HG03460 (cell line): ENCODE data around the gene ENTHD1.

ENCODE experiments used
- ATAC-seq: cut with Tn5 transposase; IDR thresholded peaks from one replicate; pipeline ENCODE4 v1.9.1; 2021; ENCODE audit not compliant: unreplicated experiment

Gene ENTHD1

GRCh38 chr22:39800790-39801520 lies 92.6 kb downstream of the ENTHD1 start:
- no peak for ATAC-seq

- no peak for ATAC-seq
These were observed 95.9 kb downstream of the ENTHD1 start for GRCh38 chr22:39797528-39798147.

DNA sequence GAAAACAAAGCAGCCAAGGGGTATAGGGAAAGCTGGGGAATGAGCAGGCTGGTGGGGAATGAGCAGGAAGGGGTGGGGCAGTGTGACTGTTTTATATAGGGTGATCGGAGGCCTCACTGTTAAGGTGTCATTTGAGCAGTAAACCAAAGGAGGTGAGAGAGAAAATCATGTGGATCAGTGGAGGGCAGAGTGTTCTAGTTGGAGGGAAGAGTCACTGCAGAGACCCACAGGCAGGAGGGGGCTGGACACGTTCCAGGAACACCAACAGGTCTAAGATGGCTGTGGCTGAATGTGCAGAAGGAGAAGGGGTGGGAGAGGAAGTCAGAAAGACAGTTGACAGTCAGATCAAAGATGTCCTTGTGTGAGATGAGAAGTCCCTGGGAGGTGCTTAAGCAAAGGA lies 103.8 kb downstream of the ENTHD1 start:
- no peak for ATAC-seq

- no peak for ATAC-seq
These were observed 108.3 kb downstream of the ENTHD1 start for GRCh38 chr22:39785232-39785631.

DNA sequence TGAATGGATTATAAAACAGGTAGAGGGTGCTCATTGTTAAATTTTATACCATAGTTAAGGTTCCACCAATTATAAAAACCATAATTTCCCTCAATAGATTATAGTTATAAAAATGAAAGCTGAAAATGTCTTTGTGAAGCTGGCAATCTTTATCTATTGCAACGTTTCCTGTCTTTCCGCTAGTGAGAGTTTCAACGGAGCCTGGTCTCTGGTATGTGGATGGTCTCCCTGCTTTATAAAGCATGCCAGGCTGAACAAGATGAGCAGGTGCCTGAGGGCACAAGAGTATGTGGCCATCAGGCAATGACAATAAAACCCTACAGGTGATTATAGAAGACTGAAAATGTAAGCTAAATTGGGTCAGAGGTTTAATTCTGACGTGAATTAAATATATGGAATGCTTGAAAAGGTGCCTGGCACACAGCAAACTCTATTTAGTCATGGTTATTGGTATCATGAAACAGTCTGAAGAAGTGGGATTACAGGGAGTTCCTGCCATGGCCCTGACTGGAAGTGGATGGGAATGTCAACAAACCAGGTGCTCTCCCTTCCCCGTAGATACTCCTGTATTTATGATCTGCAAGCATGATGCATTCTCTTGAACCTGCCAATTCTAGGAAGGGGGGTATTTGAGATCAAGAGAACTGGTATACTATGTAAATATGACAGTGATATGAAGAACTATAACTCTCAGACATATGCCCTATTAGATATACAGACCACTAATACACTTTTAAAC lies 115.7 kb downstream of the ENTHD1 start:
- ATAC-seq: no peak

DNA sequence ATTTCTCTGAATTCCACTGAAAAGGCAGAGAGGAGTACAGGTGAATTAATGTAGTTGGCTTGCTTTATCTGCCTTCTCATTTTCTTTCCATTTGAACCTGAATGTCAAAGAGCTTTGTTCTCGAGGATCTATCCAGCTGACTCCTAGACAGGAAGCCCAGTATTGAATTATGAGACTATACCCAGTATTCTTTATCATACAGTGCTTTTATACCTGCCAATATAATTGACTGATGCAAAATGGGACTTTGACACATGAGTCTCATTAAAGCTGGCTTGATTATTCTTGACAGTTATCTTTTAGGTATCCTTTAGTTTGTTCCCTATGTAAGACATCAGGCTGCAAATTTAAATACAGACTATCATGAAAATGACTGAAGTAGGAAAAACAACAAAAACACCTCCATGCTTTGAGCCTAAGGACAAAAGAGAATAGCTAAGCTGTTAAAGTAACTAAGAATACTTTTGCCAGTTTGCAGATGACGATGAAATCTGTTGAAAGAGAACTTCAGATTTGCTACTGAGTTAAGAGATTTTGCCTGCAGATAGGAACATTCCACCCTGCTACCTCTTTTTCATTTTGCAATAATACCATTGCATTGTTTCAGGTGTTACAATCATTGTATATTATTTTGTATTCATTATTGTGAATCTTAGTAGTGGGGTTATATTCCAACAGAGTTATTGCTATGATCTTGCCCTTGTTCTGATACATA lies 117.1 kb downstream of the ENTHD1 start:
- ATAC-seq: no peak

DNA sequence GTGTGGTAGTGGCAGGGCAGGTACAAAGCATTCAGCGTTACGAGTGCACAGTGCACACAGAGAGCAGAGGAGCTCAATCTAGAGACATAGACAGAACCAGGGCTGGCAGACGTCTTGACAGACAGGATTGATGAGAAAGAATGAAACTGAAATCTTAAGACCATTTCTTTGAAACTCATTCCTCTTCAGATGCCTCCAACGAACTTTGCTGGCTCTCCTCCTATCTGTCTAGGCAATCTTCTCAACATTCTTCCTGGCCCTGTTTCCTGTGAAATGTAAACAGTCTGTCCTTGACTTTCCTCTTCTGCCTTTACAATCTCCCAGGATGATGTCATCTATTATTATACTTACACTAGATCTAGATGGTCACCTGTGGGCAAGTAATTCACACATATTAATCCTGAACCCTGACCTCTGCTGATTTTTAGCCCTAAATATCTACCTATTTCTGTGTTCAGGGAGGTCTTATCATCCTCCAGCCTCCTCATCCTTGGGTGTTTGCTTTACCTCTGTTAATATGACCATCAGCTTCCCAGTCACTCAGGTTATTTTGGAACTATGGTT lies 119.5 kb downstream of the ENTHD1 start:
- ATAC-seq: peak; percentile 74

DNA sequence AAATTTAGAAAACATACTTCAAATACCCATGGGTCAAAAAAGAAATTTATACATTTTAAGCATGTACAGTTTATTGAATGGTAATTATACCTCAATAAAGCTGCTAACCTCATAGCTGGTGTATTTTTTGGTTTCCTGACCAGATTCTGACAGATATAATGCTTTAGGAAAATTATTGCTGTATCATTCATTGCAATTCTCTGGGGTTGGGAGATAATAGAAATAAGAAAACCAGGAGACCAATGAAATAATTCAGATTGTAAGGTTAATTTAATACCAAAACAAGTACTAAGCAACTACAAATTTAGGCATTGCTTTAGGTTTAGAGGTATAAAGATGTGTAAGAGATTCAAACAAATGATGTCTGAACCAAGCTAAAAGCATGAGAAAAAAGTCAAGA lies 120.1 kb downstream of the ENTHD1 start:
- ATAC-seq: no peak

DNA sequence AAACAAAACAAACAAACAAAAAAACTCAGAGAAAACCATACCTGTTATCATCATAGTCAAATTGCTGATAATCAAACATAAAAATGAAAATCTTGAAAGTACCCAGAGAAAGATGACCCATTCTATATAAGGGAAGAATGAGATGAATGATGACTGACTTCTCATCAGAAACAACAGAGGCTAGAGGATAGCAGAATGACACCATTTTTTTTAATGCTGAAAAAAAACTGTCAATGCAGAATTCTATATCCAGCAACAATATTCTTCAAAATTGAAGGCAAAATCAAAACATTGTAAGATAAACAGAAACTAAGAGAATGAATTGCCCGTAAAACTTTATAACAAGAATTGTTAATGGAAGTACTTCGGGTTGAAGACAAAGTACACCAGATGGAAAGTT lies 122.1 kb downstream of the ENTHD1 start:
- no peak for ATAC-seq

GRCh38 chr22:39765661-39766060 lies 127.9 kb downstream of the ENTHD1 start:
- no peak for ATAC-seq

GRCh38 chr22:39765046-39765445 lies 128.5 kb downstream of the ENTHD1 start:
- ATAC-seq: no peak

GRCh38 chr22:39763276-39763675 lies 130.3 kb downstream of the ENTHD1 start:
- ATAC-seq: no peak

- ATAC-seq: no peak
These were observed 142.8 kb downstream of the ENTHD1 start for GRCh38 chr22:39750759-39751158.

- ATAC-seq: no peak
These were observed 144.7 kb downstream of the ENTHD1 start for GRCh38 chr22:39748877-39749276.

DNA sequence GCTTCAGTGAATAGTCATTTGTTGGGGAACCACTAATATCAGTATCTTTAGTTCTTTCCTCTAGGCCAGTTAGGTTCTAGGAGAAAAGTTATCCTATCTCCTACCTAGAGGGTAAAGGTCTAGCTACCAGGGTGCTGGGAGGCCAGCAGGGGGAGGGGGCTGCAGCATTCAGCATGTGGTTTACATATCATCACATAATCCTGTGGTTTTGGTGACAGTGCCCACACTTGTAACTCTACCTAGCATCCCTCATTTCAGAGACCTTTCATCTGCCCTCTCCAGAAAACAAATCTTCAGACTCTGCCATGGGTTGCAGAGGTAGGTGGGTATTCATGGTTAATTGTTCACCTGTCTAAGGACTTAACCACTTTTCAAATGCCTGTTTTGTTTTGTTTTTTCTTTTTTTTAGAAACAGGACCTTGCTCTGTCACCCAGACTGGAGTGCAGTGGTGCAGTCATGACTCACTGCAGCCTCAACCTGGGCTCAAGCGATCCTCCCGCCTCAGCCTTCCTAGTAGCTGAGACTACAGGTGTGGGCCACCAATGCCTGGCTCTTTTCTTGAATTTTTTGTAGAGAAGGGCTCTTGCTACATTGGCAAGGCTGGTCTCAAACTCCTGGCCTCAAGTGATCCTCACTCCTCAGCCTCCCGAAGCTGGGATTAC lies 146.8 kb downstream of the ENTHD1 start:
- ATAC-seq: no peak

GRCh38 chr22:39745789-39746188 lies 147.8 kb downstream of the ENTHD1 start:
- no peak for ATAC-seq

- ATAC-seq: no peak
These were observed 149.2 kb downstream of the ENTHD1 start for GRCh38 chr22:39744353-39744752.

DNA sequence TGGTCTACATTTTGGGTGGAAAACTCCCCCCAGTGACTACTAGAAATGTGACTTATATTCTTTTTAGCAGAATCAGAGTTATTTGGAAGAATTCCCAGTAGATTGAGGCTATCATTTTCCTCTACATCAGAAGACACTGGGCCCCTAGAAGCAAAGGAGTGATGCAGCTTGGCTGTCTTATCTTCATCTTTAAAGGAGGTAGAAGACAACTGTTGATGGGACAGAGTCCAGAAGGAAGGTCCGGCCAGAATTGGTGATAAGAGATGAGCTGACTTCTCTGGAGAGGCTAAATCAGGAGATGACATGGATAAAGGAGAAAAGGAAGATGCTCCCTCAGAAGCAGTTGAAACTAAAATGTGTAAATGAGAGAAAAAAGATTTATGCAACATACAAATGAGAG lies 149.6 kb downstream of the ENTHD1 start:
- ATAC-seq: no peak

DNA sequence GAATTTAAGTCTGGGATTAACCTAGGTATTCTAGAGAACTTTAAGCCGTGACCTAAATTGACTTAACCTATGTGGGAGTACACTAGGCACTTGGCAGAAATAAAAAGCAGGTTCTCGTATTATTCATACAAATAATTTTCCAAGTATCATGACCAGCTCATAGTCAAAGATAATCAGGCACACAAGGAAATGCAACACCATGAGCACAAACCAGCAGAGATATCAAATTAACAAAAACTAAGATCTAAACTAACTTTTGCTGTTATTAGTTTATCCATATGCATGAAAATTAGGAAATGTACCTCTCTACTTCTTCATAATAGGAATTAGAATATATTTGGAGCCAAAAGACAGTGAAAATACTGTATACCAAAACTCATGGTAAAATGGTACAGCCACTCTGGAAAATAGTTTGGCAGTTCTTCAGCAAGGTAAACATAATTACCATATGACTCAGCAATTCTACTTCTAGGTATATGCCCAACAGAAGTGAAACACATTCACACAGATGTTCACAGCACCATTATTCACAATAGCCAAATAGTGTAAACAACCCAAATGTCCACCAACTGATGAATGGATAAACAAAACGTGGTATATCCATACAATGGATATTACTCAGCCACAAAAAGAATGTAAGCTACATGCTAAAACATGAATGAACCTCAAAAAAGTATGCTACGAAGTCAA lies 154.1 kb downstream of the ENTHD1 start:
- no peak for ATAC-seq

- no peak for ATAC-seq
These were observed 154.8 kb downstream of the ENTHD1 start for GRCh38 chr22:39738746-39739145.
